GM12892 (cell line): ENCODE measurements around the gene PDCD11.

ENCODE experiments used
- DNase-seq: peaks from one replicate; pipeline ENCODE4 v3.0.0; 2011; ENCODE audit not compliant: insufficient read length
- FAIRE-seq: peaks from 2 replicates; lab custom pipeline; 2011; peaks lifted over from hg19 to GRCh38; lab: Jason Lieb, UNC
- POLR2A ChIP-seq: IDR thresholded peaks from 2 replicates; pipeline ENCODE4 v1.6.1; 2011; ENCODE audit warnings: low read depth, low read length, control low read depth
- POLR2AphosphoS5 ChIP-seq: IDR thresholded peaks from 2 replicates; pipeline ENCODE4 v1.6.1; 2011; ENCODE audit warnings: low read depth, low read length, control low read depth
- TAF1 ChIP-seq: IDR thresholded peaks from 2 replicates; pipeline ENCODE4 v1.6.1; 2011; ENCODE audit warnings: low read depth, mild to moderate bottlenecking, control low read depth, low read length, borderline replicate concordance

The PDCD11 gene

DNA sequence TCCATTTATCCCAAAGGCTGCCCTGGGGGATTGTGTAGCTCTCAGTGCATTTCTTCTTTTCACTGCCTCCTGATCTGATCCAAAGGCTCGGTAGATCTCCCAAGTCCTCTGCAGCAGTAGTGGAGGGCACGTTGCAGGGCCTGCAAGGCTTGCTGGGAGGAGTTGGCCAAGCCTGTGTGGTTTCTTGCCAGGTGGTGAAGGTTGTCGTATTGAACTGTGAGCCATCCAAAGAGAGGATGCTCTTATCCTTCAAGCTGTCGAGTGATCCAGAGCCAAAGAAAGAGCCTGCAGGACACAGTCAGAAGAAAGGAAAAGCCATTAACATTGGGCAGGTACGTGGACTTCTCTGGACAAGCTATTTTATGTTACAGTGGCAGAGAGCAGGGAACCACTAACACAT is 21.2 kb downstream of the PDCD11 start:
- FAIRE-seq (no peak), DNase-seq (no peak)
- no peak for TF ChIP-seq TAF1
- TF ChIP-seq POLR2AphosphoS5, result no peak
- TF ChIP-seq POLR2A, result no peak

DNA sequence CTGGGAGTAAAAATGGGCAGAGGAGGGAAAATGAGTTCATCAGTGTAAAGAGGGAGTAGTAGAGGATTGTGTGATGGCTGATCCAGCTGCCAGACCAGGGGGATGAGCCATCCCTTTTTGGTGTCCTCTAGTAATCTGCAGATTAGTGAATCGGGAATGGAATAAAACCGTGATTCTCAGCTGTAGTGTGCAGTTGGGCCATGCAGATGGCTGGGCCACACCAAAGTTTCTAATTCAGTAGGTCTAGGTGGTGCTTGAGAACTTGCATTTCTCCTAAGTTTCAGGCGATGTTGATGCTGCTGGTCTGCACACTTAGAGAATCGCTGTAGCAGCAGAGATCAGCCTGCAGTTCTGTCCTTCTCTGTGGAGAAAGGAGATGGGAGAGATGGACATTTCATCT is 22.7 kb downstream of the PDCD11 start:
- no peak for DNase-seq
- FAIRE-seq, result no peak
- TF ChIP-seq TAF1, result no peak
- no peak for TF ChIP-seq POLR2A
- no peak for TF ChIP-seq POLR2AphosphoS5

DNA sequence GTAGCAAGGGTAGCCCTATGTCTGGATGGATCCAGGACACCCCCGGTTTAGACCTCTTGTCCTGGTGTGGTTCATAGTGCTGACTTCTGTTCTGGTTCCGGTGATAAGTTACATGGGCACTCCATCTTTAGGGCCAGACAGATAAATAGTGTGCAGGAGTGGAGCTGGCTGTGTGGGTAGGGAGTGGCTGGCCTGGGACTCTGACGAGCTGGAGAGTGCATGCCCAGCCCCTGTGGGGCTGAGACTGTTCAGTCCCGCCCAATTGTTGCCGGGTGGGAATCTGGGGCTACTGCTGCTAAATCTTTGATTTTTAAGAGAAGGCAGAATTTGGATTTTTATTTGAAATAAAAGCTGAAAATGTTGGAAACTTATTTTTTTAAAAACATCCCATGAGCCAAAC is 27.3 kb downstream of the PDCD11 start:
- no peak for TF ChIP-seq POLR2AphosphoS5
- no peak for TF ChIP-seq POLR2A
- no peak for TF ChIP-seq TAF1
- no peak for FAIRE-seq

DNA sequence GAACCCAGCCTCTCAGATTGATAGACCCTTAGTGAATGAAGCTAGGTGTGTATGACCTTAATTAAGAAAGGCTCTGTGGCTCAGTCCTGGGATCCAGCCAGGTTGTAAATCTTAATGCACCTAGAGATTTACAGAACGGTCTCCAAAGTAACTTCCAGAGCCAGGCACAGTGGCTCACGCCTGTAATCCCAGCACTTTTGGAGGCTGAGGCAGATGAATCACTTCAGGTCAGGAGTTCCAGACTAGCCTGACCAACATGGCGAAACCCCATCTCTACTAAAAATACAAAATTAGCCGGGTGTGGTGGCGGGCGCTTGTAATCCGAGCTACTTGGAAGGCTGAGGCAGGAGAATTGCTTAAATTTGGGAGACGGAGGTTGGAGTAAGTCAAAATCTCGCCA is 31.4 kb downstream of the PDCD11 start:
- TF ChIP-seq POLR2AphosphoS5 (no peak), TAF1 (no peak), POLR2A (no peak)
- FAIRE-seq (no peak), DNase-seq (no peak)

More for the DNA sequence above, 27.3 kb downstream of the PDCD11 start:
- no peak for DNase-seq

DNA sequence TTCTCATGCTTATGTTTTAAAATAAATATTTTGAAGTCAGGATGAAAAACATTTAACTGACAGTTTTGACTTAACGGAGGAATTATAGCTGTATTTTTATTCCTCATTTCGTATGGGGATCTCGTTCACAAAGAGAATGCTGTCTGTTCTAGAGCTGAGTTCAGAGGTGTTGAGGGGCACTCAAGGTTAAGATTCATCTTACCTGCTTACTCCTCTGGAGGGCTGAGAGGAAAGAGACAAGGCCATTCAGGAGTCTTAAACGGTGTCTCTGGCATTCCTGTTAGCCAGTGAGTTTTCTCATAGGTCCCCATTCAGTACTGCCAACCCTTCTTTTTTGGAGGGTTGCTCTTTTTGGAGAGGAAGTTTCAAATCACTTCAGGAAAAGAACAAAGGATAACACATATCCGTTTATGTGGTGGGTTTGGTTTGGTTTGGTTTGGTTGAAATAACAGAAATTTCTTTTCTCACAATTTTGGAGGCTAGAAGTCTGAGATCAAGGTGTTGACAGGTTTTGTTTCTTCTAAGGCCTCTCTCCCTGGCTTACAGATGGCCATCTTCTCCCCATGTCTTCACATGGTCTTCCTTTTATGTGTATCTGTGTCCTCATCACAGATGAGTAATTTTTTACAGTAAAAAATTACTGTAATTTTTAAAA is 32.7 kb downstream of the PDCD11 start:
- no peak for DNase-seq
- FAIRE-seq, result no peak
- TF ChIP-seq TAF1 (no peak), POLR2AphosphoS5 (no peak), POLR2A (no peak)

DNA sequence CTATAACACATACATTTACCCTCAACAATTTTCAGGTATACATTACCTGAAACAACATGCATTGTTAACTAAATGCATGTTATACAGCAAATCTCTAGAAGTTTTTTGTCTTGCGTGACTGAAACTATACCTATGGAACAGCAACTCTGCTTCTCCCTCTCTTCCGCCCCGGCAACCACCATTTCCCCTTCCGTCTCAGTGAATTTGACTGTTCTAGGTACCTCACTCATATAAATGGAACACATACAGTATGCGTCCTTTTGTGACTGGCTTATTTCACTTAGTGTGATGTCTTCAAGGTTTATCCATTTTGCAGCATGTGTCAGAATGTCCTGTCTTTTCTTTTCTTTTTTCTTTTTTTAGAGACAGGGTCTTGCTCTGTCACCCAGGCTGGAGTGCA is 33.2 kb downstream of the PDCD11 start:
- no peak for DNase-seq
- FAIRE-seq, result no peak
- TF ChIP-seq TAF1, result no peak
- no peak for TF ChIP-seq POLR2A
- no peak for TF ChIP-seq POLR2AphosphoS5

DNA sequence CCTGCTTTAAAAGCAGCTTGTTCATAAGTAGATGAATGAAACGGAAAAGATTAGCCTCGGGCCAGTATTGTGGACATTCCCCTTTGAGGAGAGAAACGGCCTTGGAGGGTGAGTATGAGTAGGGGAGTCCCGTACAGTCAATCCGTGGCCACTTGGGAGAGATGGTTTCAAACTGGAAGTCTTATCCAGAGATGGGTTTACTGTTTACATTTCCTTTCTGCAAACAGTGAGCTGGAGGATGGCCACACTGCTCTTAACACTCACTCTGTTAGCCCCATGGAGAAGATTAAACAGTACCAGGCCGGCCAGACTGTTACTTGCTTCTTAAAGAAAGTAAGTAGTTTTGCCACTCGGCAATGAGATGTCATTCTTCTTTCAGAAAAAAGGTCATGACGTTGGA is 35.5 kb downstream of the PDCD11 start:
- FAIRE-seq, result no peak
- TF ChIP-seq TAF1, result no peak
- no peak for DNase-seq

DNA sequence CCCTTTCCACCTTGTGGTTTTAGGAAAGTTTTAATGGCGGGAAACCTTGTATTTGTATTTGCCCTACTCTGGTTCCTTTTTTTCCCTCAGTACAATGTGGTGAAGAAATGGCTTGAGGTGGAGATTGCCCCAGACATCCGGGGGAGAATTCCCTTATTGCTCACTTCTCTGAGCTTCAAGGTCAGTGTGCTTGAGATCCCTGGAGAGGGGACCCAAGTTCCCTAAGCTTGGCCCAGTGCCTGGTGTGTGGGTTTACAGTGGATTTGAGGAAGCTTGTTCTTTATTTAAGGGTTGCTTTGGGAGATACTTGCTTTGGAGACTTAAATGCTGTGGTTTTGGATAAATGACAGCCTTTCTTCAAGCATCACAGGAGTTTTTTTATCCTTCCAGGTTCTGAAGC is 37.4 kb downstream of the PDCD11 start:
- TF ChIP-seq POLR2A (no peak), TAF1 (no peak), POLR2AphosphoS5 (no peak)
- FAIRE-seq, result no peak
- no peak for DNase-seq

DNA sequence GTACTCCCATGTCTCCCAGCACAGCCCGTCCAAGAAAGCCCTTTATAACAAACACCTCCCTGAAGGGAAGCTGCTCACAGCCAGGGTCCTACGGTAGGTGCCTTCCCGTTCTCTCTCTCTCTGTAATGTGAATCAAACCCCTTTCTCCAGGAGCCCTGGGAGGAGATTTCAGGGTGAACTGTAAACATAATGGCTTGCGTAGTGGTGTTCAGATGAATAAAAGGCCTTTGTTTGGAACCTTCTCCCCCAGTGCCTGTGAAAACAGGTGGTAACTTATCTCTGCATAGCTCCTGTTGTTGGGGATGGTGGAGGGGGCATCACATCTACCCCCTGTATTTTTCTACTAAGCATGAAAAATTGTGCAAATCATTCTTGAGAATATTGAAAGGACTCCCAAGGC is 43.4 kb downstream of the PDCD11 start:
- 0 out of 2 replicates have a peak, but pooled peaks have one; percentile 11 for TF ChIP-seq POLR2A
- TF ChIP-seq TAF1, result no peak
- FAIRE-seq (no peak), DNase-seq (no peak)

DNA sequence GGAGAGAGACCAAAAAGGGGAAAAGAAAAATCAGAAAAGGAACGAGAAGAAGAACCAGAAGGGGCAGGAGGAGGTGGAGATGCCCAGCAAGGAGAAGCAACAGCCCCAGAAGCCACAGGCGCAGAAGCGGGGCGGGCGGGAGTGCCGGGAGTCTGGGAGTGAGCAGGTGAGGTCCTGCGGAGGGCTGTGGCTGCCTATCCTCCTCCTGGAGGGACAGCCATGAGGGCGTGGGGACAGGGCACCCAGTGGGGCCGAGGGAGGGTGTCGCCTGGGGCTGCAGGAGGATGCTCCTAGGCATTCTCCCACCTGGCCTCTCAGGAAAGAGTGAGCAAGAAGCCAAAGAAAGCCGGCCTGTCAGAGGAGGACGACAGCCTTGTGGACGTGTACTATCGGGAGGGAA is 44.0 kb downstream of the PDCD11 start:
- FAIRE-seq (no peak), DNase-seq (no peak)
- TF ChIP-seq POLR2AphosphoS5 (no peak), TAF1 (no peak), POLR2A (no peak)

DNA sequence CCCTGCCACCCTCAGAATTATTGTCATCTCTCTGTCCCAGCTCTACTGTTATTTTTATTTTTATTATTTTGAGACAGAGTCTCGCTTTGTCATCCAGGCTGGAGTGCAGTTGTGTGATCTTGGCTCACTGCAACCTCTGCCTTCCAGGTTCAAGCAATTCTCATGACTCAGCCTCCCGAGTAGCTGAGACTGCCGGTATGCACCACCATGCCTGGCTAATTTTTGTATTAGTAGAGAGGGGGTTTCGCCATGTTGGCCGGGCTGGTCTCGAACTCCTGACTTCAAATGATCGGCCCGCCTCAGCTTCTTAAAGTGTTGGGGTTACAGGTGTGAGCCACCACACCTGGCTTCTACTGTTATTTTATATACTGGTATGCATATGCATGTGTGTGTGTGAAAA is 44.8 kb downstream of the PDCD11 start:
- no peak for FAIRE-seq
- no peak for TF ChIP-seq POLR2AphosphoS5
- TF ChIP-seq TAF1, result no peak
- no peak for TF ChIP-seq POLR2A
- DNase-seq, result no peak

DNA sequence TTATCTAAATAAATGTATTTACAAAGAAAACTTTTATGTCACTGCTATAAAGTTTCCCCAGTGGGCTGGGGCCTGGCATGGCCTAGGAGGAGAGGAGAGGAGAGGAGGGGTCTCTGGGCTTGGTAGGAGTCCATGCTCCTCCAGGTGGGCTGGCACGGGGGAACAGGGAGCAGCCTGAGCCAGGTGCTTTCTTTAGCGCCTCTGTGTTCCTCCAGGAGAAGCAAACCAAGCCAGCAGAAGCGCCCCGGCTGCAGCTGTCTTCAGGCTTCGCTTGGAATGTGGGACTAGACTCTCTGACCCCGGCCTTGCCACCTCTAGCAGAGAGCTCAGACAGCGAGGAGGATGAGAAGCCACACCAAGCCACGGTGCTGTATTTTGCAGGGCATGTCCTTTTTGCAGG is 45.2 kb downstream of the PDCD11 start:
- TF ChIP-seq TAF1, result no peak
- TF ChIP-seq POLR2A, result no peak
- TF ChIP-seq POLR2AphosphoS5, result no peak
- FAIRE-seq, result no peak
- no peak for DNase-seq
